Uterus (tissue), 2 donors: Measurements from ENCODE around the gene OSBPL2.

Experiments
- CTCF ChIP-seq, 4 experiments: fragments of 200-600 bp in 2 of 4; fragments of 450-650 bp in 2 of 4; sonication (generic) in 2 of 4; IDR thresholded peaks; one replicate each; pipeline ENCODE4 v1.5.1; 2016 to 2019; ENCODE audit warnings: antibody characterized with exemption in 4 of 4, mild to moderate bottlenecking in 2 of 4, moderate library complexity in 1 of 4
- POLR2A ChIP-seq, 2 donors: fragments of 450-650 bp; IDR thresholded peaks; one replicate each; pipeline ENCODE4 v1.6.1; 2016; ENCODE audit warnings: antibody characterized with exemption in 2 of 2, mild to moderate bottlenecking in 1 of 2, moderate library complexity in 1 of 2

- TF ChIP-seq CTCF (IDR thresholded peaks at IDR 0.05): no peak
- TF ChIP-seq POLR2A (IDR thresholded peaks at IDR 0.05): no peak
These were observed 84.2 kb downstream of the OSBPL2 start for GRCh38 chr20:62322492-62323041.
